ENCODE data around the gene P3H2.

DNA sequence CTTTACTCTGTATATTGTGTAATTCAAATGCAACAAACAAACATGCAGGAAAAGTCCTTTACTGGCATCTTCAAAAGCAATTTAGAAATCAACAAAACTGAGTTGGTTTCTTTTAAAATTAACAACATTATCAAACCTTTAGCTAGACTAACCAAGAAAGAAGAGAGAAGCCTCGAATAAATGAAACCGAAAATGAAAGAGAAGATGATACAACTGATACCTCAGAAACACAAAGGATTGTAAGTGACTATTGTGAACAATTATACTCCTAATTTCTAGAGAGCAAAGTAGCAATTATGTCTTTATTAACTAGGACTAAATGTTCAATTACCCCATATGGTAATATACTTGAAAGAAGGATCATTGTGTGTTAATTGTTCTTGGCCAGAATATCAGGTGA, 49.2 kb upstream of the P3H2 start:
- TF ChIP-seq CTCF (IDR thresholded peaks at IDR 0.05 in 4 of 5, conservative IDR thresholded peaks at IDR 0.05 in 1 of 5) (no peak), POLR2A (IDR thresholded peaks at IDR 0.05) (no peak)

All from gastrocnemius medialis (tissue), 4 donors.